OCI-LY3 (cell line): Measurements from ENCODE around the gene ARL14EP.

Experiments used
- EZH2phosphoT487 ChIP-seq: fragments of 200-600 bp; shearing (Covaris generic); IDR thresholded peaks from 2 replicates; pipeline ENCODE4 v1.6.1; 2018; ENCODE audit warnings: antibody characterized with exemption, mixed run types, low read depth
- TF ChIP-seq, protein P1 (sequence below): fragments of 200-600, 300-600 bp; sonication (generic); IDR thresholded peaks from 2 replicates; pipeline ENCODE4 v1.5.1; 2014; ENCODE audit warnings: antibody characterized with exemption, low read length, low read depth

DNA sequence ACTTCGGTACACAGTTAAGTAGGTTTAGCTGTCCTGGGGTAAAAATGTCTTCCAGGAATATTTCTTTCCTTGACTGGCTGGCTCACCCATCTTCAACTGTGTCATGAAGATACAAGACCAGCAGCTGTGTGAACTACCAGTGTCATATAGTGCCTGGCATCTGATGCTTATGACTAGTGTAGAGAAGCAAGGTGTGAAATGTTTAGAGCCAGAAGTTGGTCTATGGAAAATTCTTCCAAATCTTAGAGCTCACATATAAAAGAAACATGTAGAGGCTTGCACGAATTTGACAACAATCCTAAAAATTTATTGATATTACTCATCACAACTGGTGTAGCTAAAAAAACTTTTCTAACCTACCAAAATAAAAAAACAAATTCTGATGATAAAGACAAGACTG lies 54.4 kb downstream of the ARL14EP start:
- TF ChIP-seq, protein P1, sequence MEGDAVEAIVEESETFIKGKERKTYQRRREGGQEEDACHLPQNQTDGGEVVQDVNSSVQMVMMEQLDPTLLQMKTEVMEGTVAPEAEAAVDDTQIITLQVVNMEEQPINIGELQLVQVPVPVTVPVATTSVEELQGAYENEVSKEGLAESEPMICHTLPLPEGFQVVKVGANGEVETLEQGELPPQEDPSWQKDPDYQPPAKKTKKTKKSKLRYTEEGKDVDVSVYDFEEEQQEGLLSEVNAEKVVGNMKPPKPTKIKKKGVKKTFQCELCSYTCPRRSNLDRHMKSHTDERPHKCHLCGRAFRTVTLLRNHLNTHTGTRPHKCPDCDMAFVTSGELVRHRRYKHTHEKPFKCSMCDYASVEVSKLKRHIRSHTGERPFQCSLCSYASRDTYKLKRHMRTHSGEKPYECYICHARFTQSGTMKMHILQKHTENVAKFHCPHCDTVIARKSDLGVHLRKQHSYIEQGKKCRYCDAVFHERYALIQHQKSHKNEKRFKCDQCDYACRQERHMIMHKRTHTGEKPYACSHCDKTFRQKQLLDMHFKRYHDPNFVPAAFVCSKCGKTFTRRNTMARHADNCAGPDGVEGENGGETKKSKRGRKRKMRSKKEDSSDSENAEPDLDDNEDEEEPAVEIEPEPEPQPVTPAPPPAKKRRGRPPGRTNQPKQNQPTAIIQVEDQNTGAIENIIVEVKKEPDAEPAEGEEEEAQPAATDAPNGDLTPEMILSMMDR = no peak
- TF ChIP-seq EZH2phosphoT487 = no peak
